Measurements from ENCODE around the gene ZNF484. TPM values are rescaled to one million over a fixed set of nuclear protein-coding genes. Genes with fewer than 3 reads are reported as not detected.
"Not testable (repeated sequence)": the region's sequence is repeated elsewhere in the genome, so short reads cannot be mapped to it uniquely, and the experiment has no call there.

The ZNF484 gene
- total and polyA plus RNA-seq, 2 donors (not counting 3 experiments of a cell fraction or from before 2014, with no cell fraction given), result 0.88 to 7.2 TPM

- dilution Hi-C loops (cut with MboI; ENCODE audit: extremely low pct_ligation_motif_present, low sequenced_read_pairs); H3K4me3 ChIP-seq (replicated peaks in 1 of 3; ENCODE audit: insufficient read depth in 1 of 3, low read depth in 1 of 3, low read length in 3 of 3); BruUV-seq (replicated peaks); H4K20me1 ChIP-seq (replicated peaks; ENCODE audit: control insufficient read depth, extremely low read depth, insufficient read depth, low read length); H3K4me1 ChIP-seq (ENCODE audit: control insufficient read depth, extremely low read depth, insufficient read depth, low read length); H3K79me2 ChIP-seq (ENCODE audit: control insufficient read depth, insufficient read depth, low read length); H3K9me3 ChIP-seq (replicated peaks; ENCODE audit: control insufficient read depth, insufficient read depth, low read length); FAIRE-seq; intact Hi-C loops (cut with micrococcal nuclease); POLR2A ChIA-PET; H2AFZ ChIP-seq (ENCODE audit: low read depth, low read length); H3K36me3 ChIP-seq (ENCODE audit: control insufficient read depth in 2 of 2, extremely low read depth in 1 of 2, insufficient read depth in 2 of 2, low read length in 2 of 2); H3K9me1 ChIP-seq (replicated peaks; ENCODE audit: control insufficient read depth, extremely low read depth, insufficient read depth, low read length); H3K27ac ChIP-seq (ENCODE audit: insufficient read depth, low read depth, low read length); H3K4me2 ChIP-seq (ENCODE audit: insufficient read depth, low read length); H3K9ac ChIP-seq (replicated peaks; ENCODE audit: extremely low read depth, insufficient read depth, low read length); DNase-seq (ENCODE audit: low read depth, low spot score): not testable (repeated sequence)
- peaks cover 56 to 81% of the 10 kb centered on the region in 2 experiments for H3K27me3 ChIP-seq (ENCODE audit: control insufficient read depth in 2 of 2, insufficient read depth in 2 of 2, low read length in 2 of 2)
- CTCF ChIA-PET, result interaction anchor here (0.6 to 2.1 kb wide), 3 partner anchors 16 to 63 kb away, joined by 3 to 4 read pairs (median 3); no protein-coding TSS in a partner anchor
These were observed 68.1 kb downstream of the ZNF484 start for GRCh38 chr9:92809629-92810326.

- Histone ChIP-seq H3K4me2 (ENCODE audit: insufficient read depth, low read length) (peak overlapping the region; percentile 36), H2AFZ (ENCODE audit: low read depth, low read length) (peak overlapping the region; percentile 62), H3K9me3 (replicated peaks; ENCODE audit: control insufficient read depth, insufficient read depth, low read length) (no peaks in the 10 kb centered on the region), H3K9me1 (replicated peaks; ENCODE audit: control insufficient read depth, extremely low read depth, insufficient read depth, low read length) (no peaks in the 10 kb centered on the region), H3K4me1 (ENCODE audit: control insufficient read depth, extremely low read depth, insufficient read depth, low read length) (peaks cover 3% of the 10 kb centered on the region), H3K36me3 (ENCODE audit: control insufficient read depth in 2 of 2, extremely low read depth in 1 of 2, insufficient read depth in 2 of 2, low read length in 2 of 2) (no peaks in the 10 kb centered on the region), H3K27me3 (ENCODE audit: control insufficient read depth in 2 of 2, insufficient read depth in 2 of 2, low read length in 2 of 2) (peaks cover 59 to 78% of the 10 kb centered on the region in 2 experiments), H3K9ac (replicated peaks; ENCODE audit: extremely low read depth, insufficient read depth, low read length) (no peak overlapping the region), H3K79me2 (ENCODE audit: control insufficient read depth, insufficient read depth, low read length) (no peaks in the 10 kb centered on the region), H3K4me3 (replicated peaks in 1 of 3; ENCODE audit: insufficient read depth in 1 of 3, low read depth in 1 of 3, low read length in 3 of 3) (no peak overlapping the region), H3K27ac (ENCODE audit: insufficient read depth, low read depth, low read length) (no peak overlapping the region), H4K20me1 (replicated peaks; ENCODE audit: control insufficient read depth, extremely low read depth, insufficient read depth, low read length) (no peaks in the 10 kb centered on the region)
- FAIRE-seq (no peak), DNase-seq (ENCODE audit: low read depth, low spot score) (peak; percentile 54)
- POLR2A ChIA-PET, result no interaction called here
- dilution Hi-C loops (cut with MboI; ENCODE audit: extremely low pct_ligation_motif_present, low sequenced_read_pairs) (no loop called here), intact Hi-C loops (cut with micrococcal nuclease) (no loop called here)
- no TSS peak for BruUV-seq (replicated peaks)
- TF ChIP-seq POLR2A (IDR thresholded peaks at IDR 0.05; ENCODE audit: low read depth, low read length) (no peak), GATA2 (IDR thresholded peaks at IDR 0.05; ENCODE audit: insufficient read depth, insufficient read length, low read depth, low read length) (no peak), EZH2 (IDR thresholded peaks at IDR 0.05; ENCODE audit: borderline replicate concordance, low read depth, low read length, severe bottlenecking) (peak; percentile 54), JUN (IDR thresholded peaks at IDR 0.05; ENCODE audit: borderline replicate concordance, insufficient read depth, insufficient read length, low read depth) (no peak), POLR2AphosphoS5 (IDR thresholded peaks at IDR 0.05; ENCODE audit: insufficient read depth, low read depth, low read length) (no peak), MYC (IDR thresholded peaks at IDR 0.05; ENCODE audit: low read depth, low read length) (no peak), FOS (IDR thresholded peaks at IDR 0.05; ENCODE audit: borderline replicate concordance, insufficient read depth, low read length) (no peak), CTCF (IDR thresholded peaks at IDR 0.05; ENCODE audit: extremely low read depth in 1 of 2, insufficient read depth in 1 of 2, low read depth in 1 of 2, low read length in 2 of 2) (peak; percentile 21 to 61)
- TF ChIP-seq, protein P1, sequence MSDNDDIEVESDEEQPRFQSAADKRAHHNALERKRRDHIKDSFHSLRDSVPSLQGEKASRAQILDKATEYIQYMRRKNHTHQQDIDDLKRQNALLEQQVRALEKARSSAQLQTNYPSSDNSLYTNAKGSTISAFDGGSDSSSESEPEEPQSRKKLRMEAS (IDR thresholded peaks at IDR 0.05; ENCODE audit: insufficient read depth, insufficient read length), result no peak
- CTCF ChIA-PET, result interaction anchor here (0.6 to 2.1 kb wide), 4 partner anchors 17 to 212 kb away, joined by 3 to 4 read pairs (median 3); no protein-coding TSS in a partner anchor
These were observed 68.9 kb downstream of the ZNF484 start for GRCh38 chr9:92808726-92809451.
